H1 (cell line): ENCODE results near the gene VSIG10L. TPM values are rescaled to one million over a fixed set of nuclear protein-coding genes. Genes with fewer than 3 reads are reported as not detected.

ENCODE experiments used
- CTCF ChIA-PET: fragments of 300-600 bp; sonication (Branson Sonifier 250); formaldehyde crosslinking; loops from one replicate; lab custom pipeline; 2021; ENCODE audit not compliant: partially characterized antibody; lab: Charles Lee
- POLR2A ChIA-PET: fragments of 300-600 bp; sonication (Branson Sonifier 250); formaldehyde crosslinking; loops from one replicate; lab custom pipeline; 2021; ENCODE audit warnings: inconsistent platforms; ENCODE audit not compliant: partially characterized antibody; lab: Charles Lee
- DNase-seq, 2 experiments: peaks; one replicate each; pipeline versions ENCODE4 v3.0.0 to v3.0.0-alpha.2; 2010 to 2022; ENCODE audit warnings: low spot score in 2 of 2, low read depth in 1 of 2, mixed read lengths in 1 of 2
- FAIRE-seq: peaks from 2 replicates; lab custom pipeline; 2011; peaks lifted over from hg19 to GRCh38; lab: Jason Lieb, UNC
- H2AFZ ChIP-seq: 2 replicates; pipeline ENCODE4 v1.8.1; 2012; ENCODE audit warnings: low read length, inconsistent platforms
- H2AK5ac ChIP-seq: 2 replicates; pipeline ENCODE4 v1.6.1; 2013; ENCODE audit warnings: low read depth, low read length
- H2BK120ac ChIP-seq: replicated peaks from 2 replicates; pipeline ENCODE3; 2013; ENCODE audit warnings: low read depth, low read length, inconsistent platforms
- H2BK12ac ChIP-seq: 2 replicates; pipeline ENCODE4 v1.6.1; 2013; ENCODE audit warnings: low read depth, low read length
- H2BK15ac ChIP-seq: 2 replicates; pipeline ENCODE4 v1.6.1; 2013; ENCODE audit warnings: low read length
- H2BK20ac ChIP-seq: 2 replicates; pipeline ENCODE4 v1.6.1; 2013; ENCODE audit warnings: low read length
- H2BK5ac ChIP-seq: 2 replicates; pipeline ENCODE4 v1.6.1; 2013; ENCODE audit warnings: low read depth, low read length
- H3K14ac ChIP-seq: 2 replicates; pipeline ENCODE4 v1.6.1; 2013; ENCODE audit warnings: inconsistent platforms; ENCODE audit not compliant: insufficient read length
- H3K18ac ChIP-seq: 2 replicates; pipeline ENCODE4 v1.6.1; 2013; ENCODE audit warnings: low read length; ENCODE audit errors: extremely low read depth
- H3K23ac ChIP-seq: 2 replicates; pipeline ENCODE4 v1.6.1; 2013; ENCODE audit warnings: inconsistent platforms; ENCODE audit not compliant: insufficient read length
- H3K23me2 ChIP-seq: 2 replicates; pipeline ENCODE4 v1.6.1; 2013; ENCODE audit warnings: low read depth, low read length
- H3K27ac ChIP-seq: 2 replicates; pipeline ENCODE4 v1.6.1; 2011; ENCODE audit warnings: low read depth, low read length, inconsistent platforms
- H3K27me3 ChIP-seq, 4 experiments: replicated peaks in 1 of 4; 1 replicate in 1 of 4; 2 replicates in 3 of 4; pipeline versions ENCODE4 v1.6.1 to v1.8.1; 2011 to 2013; ENCODE audit warnings: low read length in 3 of 4, mild to moderate bottlenecking in 3 of 4, inconsistent platforms in 2 of 4, mixed read lengths in 2 of 4, moderate library complexity in 1 of 4; ENCODE audit not compliant: control insufficient read depth in 3 of 4, insufficient read depth in 3 of 4; ENCODE audit errors: extremely low read depth in 1 of 4
- H3K36me3 ChIP-seq, 4 experiments: 2 replicates each; pipeline versions ENCODE4 v1.6.1 to v1.8.1; 2011 to 2013; ENCODE audit warnings: mild to moderate bottlenecking in 4 of 4, low read length in 3 of 4, moderate library complexity in 2 of 4, control low read depth in 1 of 4, inconsistent platforms in 1 of 4; ENCODE audit not compliant: insufficient read depth in 4 of 4, control insufficient read depth in 2 of 4
- H3K4ac ChIP-seq: replicated peaks from 2 replicates; pipeline ENCODE3; 2013; ENCODE audit warnings: low read length, low read depth, mixed read lengths, inconsistent platforms; ENCODE audit not compliant: insufficient read length
- H3K4me1 ChIP-seq, 4 experiments: replicated peaks in 1 of 4; 1 replicate in 1 of 4; 2 replicates in 3 of 4; pipeline versions ENCODE4 v1.6.1 to v1.8.1; 2011 to 2013; ENCODE audit warnings: low read length in 3 of 4, inconsistent platforms in 2 of 4, mixed read lengths in 1 of 4; ENCODE audit not compliant: insufficient read depth in 4 of 4, control insufficient read depth in 3 of 4
- H3K4me2 ChIP-seq, 2 experiments: 2 replicates each; pipeline versions ENCODE4 v1.6.1 to v1.8.1; 2011 to 2013; ENCODE audit warnings: low read depth in 2 of 2, low read length in 2 of 2, control low read depth in 1 of 2, inconsistent platforms in 1 of 2, mild to moderate bottlenecking in 1 of 2; ENCODE audit not compliant: insufficient read depth in 1 of 2
- H3K4me3 ChIP-seq, 4 experiments: fragments of 200-600, 300-600 bp in 1 of 4; sonication (generic), shearing (Covaris generic), sonication (Bioruptor Twin) in 1 of 4; 2 replicates each; pipeline versions ENCODE4 v1.5.1 to v1.8.1; 2011 to 2016; ENCODE audit warnings: low read length in 4 of 4, low read depth in 3 of 4, control low read depth in 2 of 4, inconsistent platforms in 2 of 4, mild to moderate bottlenecking in 2 of 4, mixed read lengths in 1 of 4, moderate library complexity in 1 of 4; ENCODE audit not compliant: insufficient read depth in 2 of 4; ENCODE audit errors: extremely low read depth in 1 of 4
- H3K56ac ChIP-seq: replicated peaks from 2 replicates; pipeline ENCODE3; 2013; ENCODE audit warnings: low read depth, mild to moderate bottlenecking, mixed read lengths, low read length, inconsistent platforms; ENCODE audit not compliant: insufficient read length
- H3K79me1 ChIP-seq: 2 replicates; pipeline ENCODE4 v1.6.1; 2013; ENCODE audit warnings: low read depth, low read length, control low read depth
- H3K79me2 ChIP-seq, 2 experiments: 2 replicates each; pipeline versions ENCODE4 v1.6.1 to v1.8.1; 2012 to 2013; ENCODE audit warnings: low read length in 2 of 2, mild to moderate bottlenecking in 2 of 2, inconsistent platforms in 1 of 2; ENCODE audit not compliant: insufficient read depth in 2 of 2, control insufficient read depth in 1 of 2
- H3K9ac ChIP-seq, 4 experiments: replicated peaks in 1 of 4; 1 replicate in 1 of 4; 2 replicates in 3 of 4; pipeline versions ENCODE4 v1.6.1 to v1.8.1; 2011 to 2013; ENCODE audit warnings: low read depth in 3 of 4, low read length in 3 of 4, control low read depth in 2 of 4, mild to moderate bottlenecking in 2 of 4, moderate library complexity in 2 of 4, inconsistent platforms in 1 of 4; ENCODE audit errors: extremely low read depth in 1 of 4
- H3K9me3 ChIP-seq, 2 experiments: 2 replicates each; pipeline versions ENCODE4 v1.6.1 to v1.8.1; 2012 to 2013; ENCODE audit warnings: mild to moderate bottlenecking in 2 of 2, moderate library complexity in 2 of 2, control low read depth in 1 of 2, inconsistent platforms in 1 of 2, low read depth in 1 of 2, low read length in 1 of 2, mixed read lengths in 1 of 2; ENCODE audit not compliant: insufficient read depth in 2 of 2
- H4K20me1 ChIP-seq, 2 experiments: replicated peaks in 1 of 2; 2 replicates each; pipeline versions ENCODE3 to v1.8.1; 2011 to 2013; ENCODE audit warnings: inconsistent platforms in 2 of 2, low read length in 2 of 2, mild to moderate bottlenecking in 1 of 2; ENCODE audit not compliant: insufficient read depth in 2 of 2, control insufficient read depth in 1 of 2
- H4K5ac ChIP-seq: 2 replicates; pipeline ENCODE4 v1.6.1; 2013; ENCODE audit warnings: low read length, low read depth, mixed read lengths, inconsistent platforms; ENCODE audit not compliant: insufficient read length
- H4K8ac ChIP-seq: 2 replicates; pipeline ENCODE4 v1.8.0; 2013; ENCODE audit warnings: mild to moderate bottlenecking, moderate library complexity, low read length, inconsistent platforms; ENCODE audit not compliant: insufficient read depth; ENCODE audit errors: extremely low read depth
- H4K91ac ChIP-seq: replicated peaks from 2 replicates; pipeline ENCODE3; 2013; ENCODE audit warnings: low read length, mixed read lengths, inconsistent platforms; ENCODE audit not compliant: insufficient read length
- BACH1 ChIP-seq: IDR thresholded peaks from 2 replicates; pipeline ENCODE4 v1.6.1; 2012; ENCODE audit warnings: low read length, improper control_type of control experiment
- CEBPB ChIP-seq: IDR thresholded peaks from 2 replicates; pipeline ENCODE4 v1.6.1; 2012; ENCODE audit warnings: low read depth, low read length
- NRF1 ChIP-seq: IDR thresholded peaks from 2 replicates; pipeline ENCODE4 v1.6.1; 2011; ENCODE audit warnings: mild to moderate bottlenecking, low read depth, low read length, improper control_type of control experiment
- POU5F1 ChIP-seq: IDR thresholded peaks from 2 replicates; pipeline ENCODE4 v1.6.1; 2011; ENCODE audit warnings: low read depth, mild to moderate bottlenecking, low read length, moderate library complexity
- RAD21 ChIP-seq, 2 experiments: IDR thresholded peaks in 1 of 2; conservative IDR thresholded peaks in 1 of 2; 2 replicates each; pipeline ENCODE4 v1.6.1; 2011; ENCODE audit warnings: low read depth in 2 of 2, low read length in 2 of 2, improper control_type of control experiment in 1 of 2, inconsistent platforms in 1 of 2, mild to moderate bottlenecking in 1 of 2, moderate library complexity in 1 of 2
- SRF ChIP-seq: IDR thresholded peaks from 2 replicates; pipeline ENCODE4 v1.6.1; 2011; ENCODE audit warnings: mild to moderate bottlenecking, low read depth, low read length, moderate library complexity
- USF2 ChIP-seq: IDR thresholded peaks from 2 replicates; pipeline ENCODE4 v1.6.1; 2011; ENCODE audit warnings: low read length, improper control_type of control experiment
- WGBS, 2 experiments: shearing (Covaris generic) in 1 of 2; methylation state at CpG; one replicate each; pipeline versions ENCODE4 v1.1.6 to v1.1.7; 2013 to 2015; ENCODE audit warnings: low lambda C conversion rate in 2 of 2, mixed read lengths in 2 of 2, inconsistent platforms in 1 of 2, low coverage in 1 of 2, missing lambda C conversion rate in 1 of 2; ENCODE audit not compliant: insufficient replicate concordance in 2 of 2, insufficient coverage in 1 of 2, insufficient read length in 1 of 2; ENCODE audit errors: extremely low coverage in 1 of 2, missing lambda C conversion rate in 1 of 2; 5-methylcytosine and 5-hydroxymethylcytosine counted together
- polyA plus RNA-seq, 7 experiments: library from polyadenylated mRNA; depleted of rRNA in 3 of 7; stranded (reverse) in 5 of 7; unstranded in 2 of 7; fragments of >200 nt in 5 of 7; fragments of 200-250 nt in 2 of 7; gene quantifications; 1 replicate in 5 of 7; 2 replicates in 1 of 7; 4 replicates in 1 of 7; pipeline versions ENCODE4 v1.2.1 to v1.2.3, GENCODE V29; 2011 to 2013; ENCODE audit warnings: missing spikeins in 2 of 7, mixed read lengths in 2 of 7
- total RNA-seq: library from RNA; stranded (reverse); fragmentation: NEBNext Ultra II Directional; extraction: Animal tissue kit (Norgen Biotek cat#: 25700); gene quantifications from 2 replicates; pipeline ENCODE4 v1.2.1, GENCODE V29; 2021

The VSIG10L gene
- total and polyA plus RNA-seq, 2 of the 8 experiments (the other 6 are each of a cell fraction or from before 2014, with no cell fraction given), result 10.3 to 10.4 TPM

- peak overlapping the region; percentile 95; the same call in 1 of the 2 replicates for H2BK5ac ChIP-seq
- ChIA-PET POLR2A (interaction anchor here (0.7 to 1.5 kb wide), 7 partner anchors 12 to 961 kb away, joined by 3 to 4 read pairs (median 4); no protein-coding TSS in a partner anchor), CTCF (interaction anchor here (0.6 to 2.3 kb wide), 23 partner anchors 12 to 1032 kb away, joined by 3 to 11 read pairs (median 4); partner anchors contain the start of gene VSIG10L)
- FAIRE-seq (peak; percentile 81), DNase-seq (peak in 1 of 2 experiments; percentile 57)
- H3K9ac ChIP-seq, result no peak overlapping the region
- peak overlapping the region; percentile 95; the same call in 1 of the 2 replicates for H2BK12ac ChIP-seq
- H3K56ac ChIP-seq, result no peak overlapping the region
- H3K9me3 ChIP-seq, result no peaks in the 10 kb centered on the region
- H3K14ac ChIP-seq, result no peak overlapping the region
- H4K5ac ChIP-seq, result no peak overlapping the region
- peak overlapping the region; percentile 84; the same call in 1 of the 2 replicates for H2BK15ac ChIP-seq
- peaks cover 0 to 2% (median 0%) of the 10 kb centered on the region in 4 experiments; a peak in 1 of 7 replicates for H3K27me3 ChIP-seq
- H3K79me2 ChIP-seq, result no peaks in the 10 kb centered on the region
- no peak overlapping the region for H4K91ac ChIP-seq
- no peak overlapping the region for H3K4me3 ChIP-seq
- no peak overlapping the region for H2BK120ac ChIP-seq
- no peaks in the 10 kb centered on the region for H3K79me1 ChIP-seq
- no peaks in the 10 kb centered on the region for H3K23me2 ChIP-seq
- H3K27ac ChIP-seq, result no peak overlapping the region
- no peak overlapping the region for H2AFZ ChIP-seq
- no peaks in the 10 kb centered on the region for H4K20me1 ChIP-seq
- H3K18ac ChIP-seq, result no peak overlapping the region
- 0 out of 2 replicates have a peak overlapping the region, but pooled peaks have one; percentile 18 for H2AK5ac ChIP-seq
- 0 out of 2 replicates have a peak overlapping the region, but pooled peaks have one; percentile 23 for H2BK20ac ChIP-seq
- H3K23ac ChIP-seq, result no peak overlapping the region
- 76% methylated on average over 9 of the region's 9 CpGs; no CpG with 5 or more reads in 1 of the 2 experiments for WGBS, 2 experiments
- no peaks in the 10 kb centered on the region for H3K36me3 ChIP-seq
- peaks cover 10 to 39% (median 29%) of the 10 kb centered on the region in 4 experiments for H3K4me1 ChIP-seq
- H4K8ac ChIP-seq, result no peak overlapping the region
- H3K4ac ChIP-seq, result no peak overlapping the region
- H3K4me2 ChIP-seq, result no peak overlapping the region
- TF ChIP-seq NRF1, result no peak
- TF ChIP-seq BACH1, result no peak
- TF ChIP-seq SRF, result no peak
- no peak for TF ChIP-seq POU5F1
- TF ChIP-seq CEBPB, result no peak
- TF ChIP-seq USF2, result no peak
- peak; percentile 82 to 89 for TF ChIP-seq RAD21 (IDR thresholded peaks at IDR 0.05 in 1 of 2, conservative IDR thresholded peaks at IDR 0.05 in 1 of 2; ENCODE audit: low read depth in 2 of 2, low read length in 2 of 2)
Measured at GRCh38 chr19:51296336-51297093, 45.4 kb downstream of the VSIG10L start.
